GM21423 (cell line): ENCODE results near the gene MPV17L.
"Not testable (repeated sequence)": the region's sequence is repeated elsewhere in the genome, so short reads cannot be mapped to it uniquely, and the experiment has no call there.

Experiments
- ATAC-seq: cut with Tn5 transposase; IDR thresholded peaks from one replicate; pipeline ENCODE4 v1.9.1; 2021; ENCODE audit warnings: mild to moderate bottlenecking, moderate library complexity; ENCODE audit not compliant: unreplicated experiment

Gene MPV17L

GRCh38 chr16:15450624-15451023, 55.1 kb downstream of the MPV17L start:
- no peak for ATAC-seq

GRCh38 chr16:15451098-15451731, 55.7 kb downstream of the MPV17L start:
- ATAC-seq = no peak

GRCh38 chr16:15452246-15452855, 56.8 kb downstream of the MPV17L start:
- ATAC-seq = no peak

GRCh38 chr16:15453296-15453695, 57.7 kb downstream of the MPV17L start:
- not testable (repeated sequence) for ATAC-seq

GRCh38 chr16:15454933-15455332, 59.4 kb downstream of the MPV17L start:
- not testable (repeated sequence) for ATAC-seq

- no peak for ATAC-seq
Measured at GRCh38 chr16:15457400-15457799, 61.8 kb downstream of the MPV17L start.

- ATAC-seq = no peak
Measured at GRCh38 chr16:15457958-15458357, 62.4 kb downstream of the MPV17L start.

- ATAC-seq = no peak
Measured at GRCh38 chr16:15459791-15460190, 64.2 kb downstream of the MPV17L start.

- no peak for ATAC-seq
Measured at GRCh38 chr16:15460601-15461000, 65.0 kb downstream of the MPV17L start.

- ATAC-seq = no peak
Measured at GRCh38 chr16:15461376-15461775, 65.8 kb downstream of the MPV17L start.
